HepG2 (cell line): Measurements from ENCODE around the gene ABHD4. TPM values are rescaled to one million over a fixed set of nuclear protein-coding genes. Genes with fewer than 3 reads are reported as not detected.

Source experiments
- ATAC-seq: fragments of 200-7000 bp; cut with Tn5 transposase; 3 replicates; pipeline ENCODE4 v1.9.1; 2020; ENCODE audit warnings: mild to moderate bottlenecking, moderate library complexity
- BruUV-seq: library from RNA; stranded (reverse); fragments of 400-500 nt; replicated peaks from 2 replicates; lab custom pipeline; 2021; lab: Mats Ljungman, UMichigan
- CTCF ChIA-PET: fragments of 300-600 bp; formaldehyde crosslinking; extraction: SDS; loops from one replicate; lab custom pipeline; 2021; ENCODE audit warnings: low total read pairs, inconsistent platforms, low intra/inter-chr PET ratio; lab: Yijun Ruan, JAX
- POLR2A ChIA-PET: fragments of 350-600 bp; sonication (Branson Sonifier 250); formaldehyde crosslinking; loops from one replicate; lab custom pipeline; 2020; ENCODE audit warnings: antibody characterized with exemption, inconsistent platforms; lab: Yijun Ruan, JAX
- DNase-seq: peaks from one replicate; pipeline ENCODE4 v3.0.0-alpha.2; 2015; ENCODE audit warnings: low spot score
- FAIRE-seq: peaks from 3 replicates; lab custom pipeline; 2011; peaks lifted over from hg19 to GRCh38; lab: Jason Lieb, UNC
- H2AFZ ChIP-seq: one replicate; pipeline ENCODE4 v1.6.1; 2011; ENCODE audit warnings: low read length, inconsistent platforms
- H3K27ac ChIP-seq: fragments of 300-600 bp; 3 replicates; pipeline ENCODE4 v1.8.0; 2011; ENCODE audit warnings: mixed run types, mild to moderate bottlenecking, mixed read lengths, low read length, inconsistent platforms; ENCODE audit not compliant: insufficient read depth; ENCODE audit errors: extremely low read length
- H3K27me3 ChIP-seq, 2 experiments: fragments of 200-600 bp in 1 of 2; 2 replicates in 1 of 2; 3 replicates in 1 of 2; pipeline versions ENCODE4 v1.6.0 to v1.8.0; 2011; ENCODE audit warnings: low read length in 2 of 2, mild to moderate bottlenecking in 2 of 2, moderate library complexity in 2 of 2, inconsistent platforms in 1 of 2; ENCODE audit not compliant: insufficient read depth in 2 of 2, control insufficient read depth in 1 of 2
- H3K36me3 ChIP-seq, 2 experiments: fragments of 200-600 bp in 1 of 2; replicated peaks in 1 of 2; 2 replicates in 1 of 2; 3 replicates in 1 of 2; pipeline versions ENCODE4 v1.5.1 to v1.8.0; 2011; ENCODE audit warnings: low read length in 2 of 2, inconsistent platforms in 1 of 2; ENCODE audit not compliant: insufficient read depth in 2 of 2, control insufficient read depth in 1 of 2
- H3K4me1 ChIP-seq: 2 replicates; pipeline ENCODE4 v1.5.1; 2012; ENCODE audit warnings: low read length, inconsistent platforms; ENCODE audit not compliant: insufficient read depth
- H3K4me2 ChIP-seq: 2 replicates; pipeline ENCODE4 v1.6.0; 2011; ENCODE audit warnings: low read depth, low read length, inconsistent platforms
- H3K4me3 ChIP-seq, 3 experiments: fragments of 200-600 bp in 1 of 3; sonication (generic), shearing (Covaris generic) in 1 of 3; replicated peaks in 1 of 3; 2 replicates each; pipeline ENCODE4 v1.5.1; 2011 to 2016; ENCODE audit warnings: low read length in 3 of 3, inconsistent platforms in 2 of 3, low read depth in 2 of 3, mild to moderate bottlenecking in 2 of 3, control low read depth in 1 of 3, mixed read lengths in 1 of 3; ENCODE audit not compliant: insufficient read depth in 1 of 3
- H3K79me2 ChIP-seq: one replicate; pipeline ENCODE4 v1.6.1; 2011; ENCODE audit warnings: low read length, inconsistent platforms; ENCODE audit not compliant: insufficient read depth
- H3K9ac ChIP-seq: 2 replicates; pipeline ENCODE4 v1.6.0; 2011; ENCODE audit warnings: mild to moderate bottlenecking, low read depth, low read length, inconsistent platforms; ENCODE audit not compliant: insufficient read depth
- H3K9me3 ChIP-seq: 2 replicates; pipeline ENCODE4 v1.5.1; 2012; ENCODE audit warnings: mild to moderate bottlenecking, low read length
- H4K20me1 ChIP-seq: 2 replicates; pipeline ENCODE4 v1.6.0; 2011; ENCODE audit warnings: inconsistent platforms, mild to moderate bottlenecking, low read length, moderate library complexity; ENCODE audit not compliant: insufficient read depth
- CSRNP2 ChIP-seq: sonication (generic); formaldehyde crosslinking; conservative IDR thresholded peaks from 2 replicates; pipeline ENCODE4 v1.8.0; 2022; ENCODE audit warnings: low read depth, missing genetic modification reagents
- DRAP1 ChIP-seq: IDR thresholded peaks from 2 replicates; pipeline ENCODE4 v1.6.1; 2016; ENCODE audit warnings: missing genetic modification reagents, missing compliant biosample characterization
- EP300 ChIP-seq, 3 experiments: sonication (generic) in 1 of 3; formaldehyde crosslinking in 1 of 3; IDR thresholded peaks; 2 replicates each; pipeline versions ENCODE4 v1.5.1 to v1.6.1; 2011 to 2020; ENCODE audit warnings: low read depth in 2 of 3, low read length in 2 of 3, borderline replicate concordance in 1 of 3, improper control_type of control experiment in 1 of 3, mild to moderate bottlenecking in 1 of 3, missing genetic modification reagents in 1 of 3, moderate library complexity in 1 of 3
- MEF2D ChIP-seq: sonication (generic); formaldehyde crosslinking; IDR thresholded peaks from 2 replicates; pipeline ENCODE4 v1.5.1; 2020; ENCODE audit warnings: mild to moderate bottlenecking, missing genetic modification reagents
- NFYC ChIP-seq: IDR thresholded peaks from 2 replicates; pipeline ENCODE4 v1.6.1; 2016; ENCODE audit warnings: missing genetic modification reagents, missing compliant biosample characterization
- PATZ1 ChIP-seq: sonication (generic); formaldehyde crosslinking; IDR thresholded peaks from 2 replicates; pipeline ENCODE4 v1.4.0; 2020; ENCODE audit warnings: missing genetic modification reagents
- PHF21A ChIP-seq: sonication (generic); formaldehyde crosslinking; IDR thresholded peaks from 2 replicates; pipeline ENCODE4 v1.5.0; 2020; ENCODE audit warnings: mild to moderate bottlenecking, missing genetic modification reagents
- PRDM4 ChIP-seq: sonication (generic); formaldehyde crosslinking; IDR thresholded peaks from 2 replicates; pipeline ENCODE4 v1.9.0; 2021; ENCODE audit warnings: missing genetic modification reagents, borderline replicate concordance
- SMC3 ChIP-seq: IDR thresholded peaks from 2 replicates; pipeline ENCODE4 v1.6.1; 2011; ENCODE audit warnings: low read length, improper control_type of control experiment
- ZKSCAN8 ChIP-seq: IDR thresholded peaks from 2 replicates; pipeline ENCODE4 v1.6.1; 2016; ENCODE audit warnings: borderline replicate concordance, missing genetic modification reagents, missing compliant biosample characterization
- ZNF333 ChIP-seq: sonication (generic); formaldehyde crosslinking; IDR thresholded peaks from 2 replicates; pipeline ENCODE4 v1.4.0; 2020; ENCODE audit warnings: mild to moderate bottlenecking, missing genetic modification reagents, borderline replicate concordance
- ZNF737 ChIP-seq: sonication (generic); formaldehyde crosslinking; IDR thresholded peaks from 2 replicates; pipeline ENCODE4 v1.5.0; 2020; ENCODE audit warnings: missing genetic modification reagents, mild to moderate bottlenecking, borderline replicate concordance
- ZNF816 ChIP-seq: sonication (generic); formaldehyde crosslinking; IDR thresholded peaks from 2 replicates; pipeline ENCODE4 v1.8.0; 2022; ENCODE audit warnings: missing genetic modification reagents, mild to moderate bottlenecking, borderline replicate concordance
- ZNF878 ChIP-seq: sonication (generic); formaldehyde crosslinking; IDR thresholded peaks from 2 replicates; pipeline ENCODE4 v1.8.1; 2023; ENCODE audit warnings: mild to moderate bottlenecking, missing genetic modification reagents, moderate library complexity
- WGBS: methylation state at CpG from one replicate; pipeline ENCODE4 v1.1.6; 2017; ENCODE audit warnings: low lambda C conversion rate; 5-methylcytosine and 5-hydroxymethylcytosine counted together
- in situ Hi-C: cut with HindIII; loops from 2 replicates; pipeline ENCODE4 v1.10.0; 2017; ENCODE audit warnings: low pct_unique_long_range_greater_than_20kb; ENCODE audit not compliant: extremely low pct_ligation_motif_present
- intact Hi-C: fragments of 100-400 bp; cut with micrococcal nuclease; formaldehyde crosslinking; loops from one replicate; pipeline ENCODE4 v1.10.0; 2022; ENCODE audit not compliant: unreplicated experiment
- polyA plus RNA-seq, 8 experiments: library from polyadenylated mRNA; depleted of rRNA in 3 of 8; stranded (reverse) in 7 of 8; unstranded in 1 of 8; fragments of >200 nt; fragmentation: Illumina TruSeq in 4 of 8; extraction: Trizol in 4 of 8; gene quantifications; 2 replicates each; pipeline versions ENCODE4 v1.2.1 to v1.2.3, GENCODE V29; 2011 to 2016; ENCODE audit warnings: low read depth in 4 of 8, missing spikeins in 1 of 8, mixed read lengths in 1 of 8; ENCODE audit not compliant: insufficient read depth in 1 of 8
- total RNA-seq, 5 experiments: library from RNA; depleted of rRNA; stranded (reverse); fragments of >200 nt; fragmentation: Illumina TruSeq; extraction: Trizol; gene quantifications; 2 replicates each; pipeline ENCODE4 v1.2.3, GENCODE V29; 2016; ENCODE audit warnings: low read depth in 1 of 5

Gene ABHD4
- total and polyA plus RNA-seq, 2 of the 13 experiments (the other 11 are each of a cell fraction or from before 2014, with no cell fraction given), result 16.1 to 47.5 TPM

DNA sequence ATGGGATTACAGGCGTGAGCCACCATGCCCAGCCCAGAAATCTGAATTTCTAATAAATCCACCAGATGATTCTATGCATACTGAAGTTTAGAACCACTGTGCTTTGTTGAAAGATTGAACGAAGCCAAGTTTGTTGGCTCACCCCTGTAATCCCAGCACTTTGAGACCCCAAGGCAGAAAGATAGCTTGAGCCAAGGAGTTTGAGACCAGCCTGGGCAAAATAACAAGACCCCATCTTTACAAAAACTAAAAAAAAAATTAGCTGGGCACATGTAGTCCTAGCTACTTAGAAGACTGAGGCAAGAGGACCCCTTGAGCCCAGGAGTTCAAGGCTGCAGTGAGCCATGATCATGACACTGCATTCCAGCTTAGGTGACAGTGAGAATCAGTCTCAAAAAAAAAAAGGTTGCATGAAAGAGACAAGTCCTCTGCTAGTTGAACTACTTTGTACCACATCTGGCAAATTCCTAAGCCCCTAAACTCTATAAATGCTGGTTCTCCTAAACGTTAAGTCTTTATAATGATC is 1.7 kb upstream of the ABHD4 start (continued):
- TF ChIP-seq ZNF333 (CRISPR knock-in tag) (0 out of 2 replicates have a peak, but pooled peaks have one; percentile 48), NFYC (CRISPR knock-in tag) (no peak)

DNA sequence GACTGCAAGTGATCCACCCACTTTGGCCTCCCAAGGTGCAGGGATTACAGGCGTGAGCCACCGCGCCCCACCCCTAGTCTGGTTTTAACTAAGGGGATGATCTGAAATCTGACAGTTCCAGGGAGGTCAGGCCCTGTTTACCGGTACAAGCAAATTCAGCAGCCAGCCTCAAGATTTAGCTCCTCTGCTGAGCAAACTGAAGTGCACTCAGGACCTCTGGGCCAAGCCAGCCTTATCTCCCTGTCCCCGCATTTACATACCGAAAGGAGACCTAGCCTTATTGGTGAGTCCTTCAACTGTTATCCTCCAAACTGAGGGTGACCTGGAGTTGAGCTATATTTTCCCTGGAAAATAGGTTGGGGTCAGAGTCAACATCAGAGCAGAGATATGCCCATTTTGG is 835 bp upstream of the ABHD4 start:
- intact Hi-C loops, result loop anchor here (5.0 kb wide), 1 partner anchor 410 kb away; no protein-coding TSS in a partner anchor
- H3K4me3 ChIP-seq, result peak overlapping the region; percentile 76 to 94 (median 82)
- TF ChIP-seq PATZ1 (0 out of 2 replicates have a peak, but pooled peaks have one; percentile 21), ZNF816 (CRISPR knock-in tag) (no peak), CSRNP2 (CRISPR knock-in tag) (no peak), PRDM4 (CRISPR knock-in tag) (no peak), ZNF878 (CRISPR knock-in tag) (0 out of 2 replicates have a peak, but pooled peaks have one; percentile 75), MEF2D (CRISPR knock-in tag) (peak; percentile 25; the same call in 1 of the 2 replicates), SMC3 (no peak), ZNF737 (CRISPR knock-in tag) (0 out of 2 replicates have a peak, but pooled peaks have one; percentile 29), DRAP1 (0 out of 2 replicates have a peak, but pooled peaks have one; percentile 22), ZKSCAN8 (0 out of 2 replicates have a peak, but pooled peaks have one; percentile 18), EP300 (IDR thresholded peaks at IDR 0.05; ENCODE audit: low read depth in 2 of 2, low read length in 2 of 2) (no peak), EP300 (CRISPR knock-in tag; IDR thresholded peaks at IDR 0.05; ENCODE audit: borderline replicate concordance) (no peak), PHF21A (CRISPR knock-in tag) (0 out of 2 replicates have a peak, but pooled peaks have one; percentile 13)

More for the DNA sequence above, 835 bp upstream of the ABHD4 start:
- in situ Hi-C loops, result loop anchor here (25.0 kb wide), 1 partner anchor 1515 kb away; the partner anchor contains the start of genes DCAF11 and NRL
- Histone ChIP-seq H4K20me1 (no peaks in the 10 kb centered on the region), H3K27ac (peak overlapping the region; percentile 73), H3K9ac (peak overlapping the region; percentile 78; the same call in 1 of the 2 replicates), H3K4me2 (peak overlapping the region; percentile 94), H3K36me3 (peaks cover 4 to 9% of the 10 kb centered on the region in 2 experiments), H3K79me2 (peaks cover 11% of the 10 kb centered on the region), H3K27me3 (peaks cover 0 to 21% of the 10 kb centered on the region in 2 experiments; a peak in 2 of 5 replicates), H3K4me1 (peaks cover 34% of the 10 kb centered on the region), H2AFZ (peak overlapping the region; percentile 94), H3K9me3 (no peaks in the 10 kb centered on the region)
- CTCF ChIA-PET, result interaction anchor here (1.5 kb wide), 2 partner anchors 10 to 46 kb away, joined by 3 to 4 read pairs; no protein-coding TSS in a partner anchor
- FAIRE-seq (no peak), DNase-seq (no peak), ATAC-seq (peak; percentile 12)
- POLR2A ChIA-PET, result interaction anchor here (0.7 to 4.9 kb wide), 12 partner anchors 8 to 410 kb away, joined by 3 to 139 read pairs (median 5); partner anchors contain the start of genes AJUBA, DAD1 and OXA1L
- 16% methylated on average over 6 of the region's 6 CpGs for WGBS
- BruUV-seq, result no TSS peak
